HG02642 (cell line): Measurements from ENCODE around the gene KIF13A.
"Not testable (repeated sequence)": the region's sequence is repeated elsewhere in the genome, so short reads cannot be mapped to it uniquely, and the experiment has no call there.

Experiments
- ATAC-seq: cut with Tn5 transposase; IDR thresholded peaks from one replicate; pipeline ENCODE4 v1.9.1; 2021; ENCODE audit warnings: mild to moderate bottlenecking; ENCODE audit not compliant: unreplicated experiment, poor library complexity

KIF13A gene

DNA sequence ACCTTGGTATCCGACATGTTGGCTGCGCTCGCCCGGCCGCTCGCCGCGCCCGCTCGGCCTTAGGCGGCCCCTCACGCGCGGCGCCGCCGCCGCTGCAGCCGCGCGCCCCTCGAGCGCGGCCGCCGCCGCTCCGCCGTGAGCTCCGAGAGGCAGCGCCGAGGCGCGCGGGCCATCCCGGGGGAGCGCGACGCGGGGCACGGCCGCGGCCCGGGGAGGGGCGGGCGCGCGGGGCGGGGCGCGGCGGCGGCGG, at the start of gene KIF13A:
Gene KIF13A, minus strand, starts transcription at position 189 of the 250 bp plus-strand sequence. Its CDS starts 172 bp downstream, at position 17.
- ATAC-seq: no peak

DNA sequence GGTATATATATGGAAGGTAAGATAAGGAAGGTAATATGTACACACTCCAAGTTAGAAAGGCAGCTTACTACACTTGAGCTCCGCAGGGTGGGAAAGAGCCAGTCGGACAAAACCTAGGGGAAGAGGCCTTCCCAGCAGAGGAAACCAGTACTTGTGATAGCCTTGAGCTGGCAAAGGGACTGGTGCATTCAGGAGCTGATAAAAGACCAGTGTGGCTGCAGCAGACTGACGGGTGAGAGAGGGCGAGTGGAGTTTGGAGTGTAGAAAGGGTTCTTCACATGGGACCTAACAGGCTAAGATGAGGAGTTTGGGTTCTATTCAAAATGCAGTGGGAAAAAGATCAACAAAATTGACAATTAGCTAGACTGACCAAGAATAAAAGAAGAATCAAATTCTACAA, 49.3 kb upstream of the KIF13A start:
- ATAC-seq: no peak

DNA sequence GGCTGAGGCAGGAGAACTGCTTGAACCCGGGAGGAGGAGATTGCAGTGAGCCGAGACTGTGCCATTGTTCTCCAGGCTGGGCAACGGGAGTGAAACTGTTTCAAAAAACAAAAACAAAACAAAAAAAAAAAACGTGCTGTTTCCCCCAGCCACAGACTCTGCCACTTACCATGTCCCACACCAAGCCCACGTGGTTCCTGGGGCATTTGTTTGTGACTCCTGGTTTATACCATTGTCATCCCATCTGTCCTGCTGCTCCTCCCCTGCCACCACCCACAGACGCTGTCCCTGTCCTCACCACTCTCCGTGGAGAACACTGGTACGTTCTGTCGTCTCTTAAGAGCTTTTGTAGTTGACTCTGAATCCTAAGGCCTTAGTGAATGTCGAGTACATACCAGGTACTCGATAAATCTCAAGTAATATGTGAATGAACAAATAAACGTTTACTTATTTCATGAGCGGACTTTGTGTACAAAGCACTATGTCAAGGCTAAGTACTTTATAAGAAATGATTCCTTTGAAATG, 48.0 kb upstream of the KIF13A start:
- no peak for ATAC-seq

DNA sequence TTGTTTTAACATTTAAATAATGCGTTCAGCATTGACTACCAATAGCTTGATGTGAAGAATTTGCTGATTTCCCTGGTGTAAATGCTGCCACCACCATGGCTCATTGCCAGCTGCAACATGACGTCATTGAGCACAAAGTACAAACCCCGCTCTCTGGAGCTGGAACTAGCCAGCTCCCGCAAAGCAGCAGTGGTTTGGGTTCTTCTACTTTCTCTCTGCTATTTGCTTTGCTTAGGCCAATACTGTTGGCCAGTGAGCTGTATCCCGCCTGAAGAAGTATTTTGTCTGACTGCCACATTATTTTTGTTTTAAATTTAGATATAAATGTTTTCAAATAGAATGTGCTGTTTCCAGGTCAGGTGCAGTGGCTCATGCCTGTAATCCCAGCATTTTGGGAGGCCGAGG, 47.4 kb upstream of the KIF13A start:
- ATAC-seq: no peak

DNA sequence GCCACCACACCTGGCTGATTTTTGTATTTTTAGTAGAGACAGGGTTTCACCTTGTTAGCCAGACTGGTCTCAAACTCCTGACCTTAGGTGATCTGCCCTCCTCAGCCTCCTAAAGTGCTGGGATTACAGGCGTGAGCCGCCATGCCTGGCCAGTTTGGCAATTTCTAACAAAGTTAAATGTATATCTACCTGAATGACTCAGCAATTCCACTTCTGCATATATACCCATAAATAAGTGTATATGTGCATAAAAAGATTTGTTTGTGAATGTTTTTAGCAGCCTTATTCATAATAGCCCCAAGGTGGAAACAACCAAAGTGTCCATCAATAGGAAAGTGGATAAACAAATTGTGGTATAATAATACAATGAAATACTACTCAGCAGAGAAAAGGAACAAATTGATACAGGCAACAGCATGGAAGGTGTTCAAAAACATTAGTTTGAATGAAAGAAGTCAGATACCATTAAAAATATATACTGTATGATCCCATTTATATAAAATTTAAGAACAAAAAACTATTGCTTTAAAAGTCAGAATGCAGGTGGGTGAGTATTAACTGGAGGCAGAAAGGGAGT, 44.3 kb upstream of the KIF13A start:
- no peak for ATAC-seq

DNA sequence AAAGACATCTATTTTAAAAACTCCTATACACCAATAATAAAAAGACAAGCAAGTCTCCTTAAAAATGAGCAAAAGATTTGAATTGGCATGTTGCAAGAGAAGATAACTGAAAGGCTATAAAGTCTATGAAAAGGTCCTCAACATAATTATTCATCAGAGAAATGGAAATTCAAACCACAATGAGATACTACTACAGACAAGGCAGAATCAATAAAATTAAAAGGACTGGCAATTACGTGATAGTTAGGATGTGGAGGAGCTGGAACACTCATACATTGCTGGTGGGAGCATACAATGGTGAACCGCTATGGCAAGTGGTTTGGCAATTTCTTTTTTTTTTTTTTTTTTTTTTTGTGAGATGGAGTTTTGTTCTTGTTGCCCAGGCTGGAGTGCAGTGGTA, 43.8 kb upstream of the KIF13A start:
- ATAC-seq: no peak

DNA sequence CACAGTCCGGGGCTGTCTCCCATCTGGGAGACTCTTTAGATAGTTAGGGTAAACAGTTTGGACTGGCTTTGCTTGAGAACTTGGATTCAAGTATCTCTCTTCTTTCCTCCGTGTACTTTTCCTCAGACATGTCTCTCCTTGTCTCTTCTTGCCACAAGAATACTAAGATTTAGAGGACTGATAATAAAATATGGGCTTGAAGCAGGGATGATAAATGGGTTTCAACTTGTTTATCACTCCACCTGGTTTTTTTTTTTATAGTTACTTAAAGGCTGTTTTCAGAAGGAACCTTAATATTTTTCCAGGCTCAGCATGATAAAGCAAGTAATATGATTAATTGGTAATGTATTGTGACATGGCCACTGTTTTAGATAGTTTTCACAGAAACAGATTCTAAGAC, 40.9 kb upstream of the KIF13A start:
- ATAC-seq: no peak

DNA sequence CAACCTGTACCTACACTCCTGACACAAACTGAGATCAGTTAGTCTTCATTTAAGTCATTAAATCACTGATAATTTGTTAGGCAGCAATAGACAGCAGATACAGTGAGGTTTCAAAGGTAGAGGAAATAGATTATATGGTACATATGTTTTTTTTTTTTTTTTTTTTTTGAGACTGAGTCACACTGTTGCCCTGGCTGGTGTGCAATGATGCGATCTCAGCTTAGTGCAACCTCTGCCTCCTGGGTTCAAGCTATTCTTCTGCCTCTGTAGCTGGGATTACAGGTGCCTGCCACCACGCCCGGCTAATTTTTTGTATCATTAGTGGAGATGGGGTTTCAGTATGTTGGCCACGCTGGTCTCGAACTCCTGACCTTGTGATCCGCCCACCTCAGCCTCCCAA, 38.2 kb upstream of the KIF13A start:
- ATAC-seq: no peak

DNA sequence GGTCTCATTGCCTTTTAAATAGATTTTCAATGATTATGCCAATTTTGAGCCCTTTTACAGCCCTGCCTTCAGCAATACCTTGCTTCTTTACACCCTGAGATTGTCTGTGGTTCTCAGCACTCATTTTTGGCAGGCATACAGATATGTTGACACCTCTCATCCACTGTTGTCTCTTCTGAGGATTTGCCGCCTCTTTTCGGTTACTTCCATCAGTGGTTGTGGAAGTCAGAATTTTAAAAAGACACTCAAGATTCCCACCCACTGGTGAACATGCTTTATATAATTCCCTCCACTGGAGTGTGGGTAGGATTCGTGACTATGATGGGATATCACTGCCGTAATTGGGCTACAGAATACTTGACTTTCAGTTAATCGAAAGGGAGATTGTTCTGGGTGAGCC, 37.4 kb upstream of the KIF13A start:
- ATAC-seq: no peak

DNA sequence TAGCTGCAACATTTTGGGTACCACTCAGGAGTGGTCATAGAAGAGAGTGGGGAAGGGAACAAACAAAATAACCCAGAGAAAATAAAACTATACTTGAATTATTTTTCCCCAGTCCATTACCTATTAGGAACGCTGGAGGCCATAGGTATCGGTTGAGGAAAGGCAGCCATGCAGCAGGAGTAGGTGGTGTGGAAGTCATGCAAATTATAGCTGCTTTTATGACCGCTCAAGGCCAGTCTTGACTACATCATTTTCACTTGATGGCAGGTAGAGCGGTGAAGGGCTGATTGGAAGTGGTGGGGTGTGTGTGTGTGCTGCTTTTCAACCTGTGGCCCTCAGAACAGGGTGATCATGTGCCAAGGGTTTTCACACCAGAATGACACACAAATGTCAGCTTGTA, 36.5 kb upstream of the KIF13A start:
- ATAC-seq: no peak

DNA sequence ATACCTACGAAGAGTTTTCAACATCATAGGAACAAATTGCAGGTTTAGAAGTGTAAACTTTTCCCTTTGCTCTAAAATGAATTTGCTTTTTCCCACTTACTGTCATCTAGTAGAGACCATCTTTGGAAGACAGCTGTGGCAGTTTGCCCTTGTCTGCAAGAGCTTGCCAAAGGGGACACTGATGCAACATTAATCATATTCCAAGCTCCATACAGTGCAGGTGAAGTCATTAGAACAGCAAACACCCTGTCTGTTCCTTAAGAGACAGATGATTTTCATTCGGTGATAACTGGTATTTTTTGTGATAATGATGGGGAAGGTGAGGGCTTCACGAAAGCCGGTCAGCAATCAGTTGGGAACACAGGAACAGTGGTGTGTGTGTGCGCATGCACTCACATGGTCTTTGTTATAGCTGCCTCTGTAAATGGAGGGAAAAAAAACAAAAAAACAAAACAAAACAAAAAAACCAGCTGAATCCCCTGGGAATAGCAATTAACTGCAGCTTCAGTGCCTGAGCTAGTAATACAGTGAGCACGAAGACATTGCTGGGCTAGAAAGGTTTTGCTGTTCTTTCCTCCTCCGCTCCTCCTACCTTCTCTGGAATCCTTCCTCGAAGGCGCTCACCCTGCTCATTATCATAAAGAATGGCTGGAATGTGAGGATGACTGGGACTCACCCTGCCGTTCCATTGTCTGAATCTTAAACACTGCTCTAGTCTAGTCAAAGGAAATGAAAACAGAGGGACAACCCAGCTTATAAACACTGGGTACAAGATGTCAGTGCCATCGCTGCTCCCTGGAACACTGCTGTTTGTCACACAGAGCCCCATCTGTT, 35.2 kb upstream of the KIF13A start:
- ATAC-seq: no peak

DNA sequence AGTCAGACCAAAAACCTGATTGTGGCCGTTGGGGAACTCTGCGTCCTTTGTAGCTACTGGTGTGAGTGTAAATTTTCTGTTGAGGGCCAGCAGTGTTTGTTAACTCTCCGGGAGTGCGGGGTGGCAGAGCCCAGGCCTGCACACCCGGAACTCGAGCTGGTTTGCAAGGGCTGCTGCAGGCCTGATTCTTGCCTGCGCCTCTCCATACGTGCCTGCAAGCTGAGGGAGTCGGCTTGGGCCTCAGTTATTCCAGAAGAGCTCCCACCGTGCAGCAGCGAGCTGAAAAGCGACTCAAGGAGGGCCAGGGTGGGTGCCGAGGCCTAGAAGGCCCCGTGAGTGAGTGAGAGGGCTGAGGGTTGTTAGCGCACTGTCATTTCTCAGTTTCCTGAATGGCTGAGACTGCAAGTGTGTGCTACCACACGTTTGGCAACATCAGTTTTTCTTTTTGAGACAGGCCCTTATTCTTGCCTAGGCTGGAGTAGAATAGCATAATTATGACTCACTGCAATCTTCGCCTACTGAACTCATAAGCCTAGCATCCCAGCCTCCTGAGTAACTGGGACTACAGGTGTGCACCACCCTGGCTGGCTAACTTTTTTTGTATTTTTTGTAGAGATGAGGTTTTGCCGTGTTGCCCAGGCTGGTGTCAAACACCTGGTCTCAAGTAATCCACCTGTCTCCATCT, 33.9 kb upstream of the KIF13A start:
- no peak for ATAC-seq

DNA sequence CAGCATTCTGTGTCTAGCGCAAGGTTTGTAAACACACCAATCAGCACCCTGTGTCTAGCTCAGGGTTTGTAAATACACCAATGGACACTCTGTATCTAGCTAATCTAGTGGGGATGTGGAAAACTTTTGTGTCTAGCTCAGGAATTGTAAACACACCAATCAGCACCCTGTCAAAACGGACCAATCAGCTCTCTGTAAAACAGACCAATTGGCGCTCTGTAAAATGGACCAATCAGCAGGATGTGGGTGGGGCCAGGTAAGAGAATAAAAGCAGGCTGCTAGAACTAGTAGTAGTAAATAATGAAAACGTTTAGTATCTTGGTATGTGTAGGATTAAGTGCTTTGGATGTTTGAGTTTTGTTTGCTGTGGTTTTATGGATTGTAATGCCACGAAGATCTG, 33.1 kb upstream of the KIF13A start:
- ATAC-seq: not testable (repeated sequence)

DNA sequence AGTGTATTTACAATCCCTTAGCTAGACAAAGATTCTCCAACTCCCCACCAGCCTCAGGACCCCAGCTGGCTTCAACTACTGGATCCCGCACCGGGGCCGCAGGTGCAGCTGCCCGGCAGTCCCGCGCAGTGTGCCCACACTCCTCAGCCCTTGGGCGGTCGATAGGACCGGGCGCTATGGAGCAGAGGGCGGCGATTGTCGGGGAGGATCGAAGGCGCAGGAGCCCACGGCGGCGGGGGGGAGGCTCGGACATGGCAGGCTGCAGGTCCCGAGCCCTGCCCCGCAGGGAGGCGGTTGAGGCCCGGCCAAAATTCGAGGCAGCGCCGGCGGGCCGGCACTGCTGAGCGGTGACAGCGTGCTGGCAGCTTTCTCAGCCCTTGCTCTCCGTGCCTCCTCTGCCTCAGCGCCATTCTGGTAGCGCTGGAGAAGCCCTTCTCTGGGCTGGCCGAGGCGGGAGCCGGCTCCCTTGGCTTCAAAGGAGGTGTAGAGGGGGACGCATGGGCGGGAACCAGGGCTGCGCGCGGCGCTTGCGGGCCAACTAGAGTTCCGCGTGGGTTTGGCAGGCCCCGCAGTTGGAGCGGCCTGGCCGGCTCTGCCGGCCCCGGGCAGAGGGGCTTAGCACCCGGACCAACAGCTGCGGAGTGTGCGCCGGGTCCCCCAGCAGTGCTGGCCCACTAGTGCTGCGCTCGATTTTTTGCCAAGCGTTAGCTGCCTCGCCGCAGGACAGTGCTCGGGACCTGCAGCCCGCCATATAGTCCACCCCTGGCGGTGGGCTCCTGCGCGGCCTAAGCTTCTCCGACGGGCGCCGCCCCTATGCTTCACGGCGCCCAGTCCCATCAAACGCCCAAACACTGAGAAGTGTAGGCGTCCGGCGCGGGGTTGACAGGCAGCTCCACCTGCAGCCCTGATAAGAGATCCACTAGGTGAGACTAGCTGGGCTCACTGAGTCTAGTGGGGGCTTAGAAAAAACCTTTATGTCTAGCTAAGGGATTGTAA, 32.4 kb upstream of the KIF13A start:
- ATAC-seq: no peak

DNA sequence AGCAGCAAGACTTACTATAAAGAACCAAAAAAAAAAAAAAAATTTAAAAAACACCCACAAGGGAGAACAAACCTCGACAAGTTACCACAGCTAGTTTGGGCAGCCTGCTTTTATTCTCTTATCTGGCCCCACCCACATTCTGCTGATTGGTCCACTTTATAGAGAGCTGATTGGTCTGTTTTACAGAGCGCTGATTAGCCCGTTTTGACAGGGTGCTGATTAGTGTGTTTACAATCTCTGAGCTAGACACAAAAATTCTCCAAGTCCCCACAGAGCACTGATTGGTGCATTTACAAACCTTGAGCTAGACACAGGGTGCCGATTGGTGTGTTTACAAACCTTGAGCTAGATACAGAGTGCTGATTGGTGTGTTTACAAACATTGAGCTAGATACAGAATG, 31.7 kb upstream of the KIF13A start:
- ATAC-seq: not testable (repeated sequence)

DNA sequence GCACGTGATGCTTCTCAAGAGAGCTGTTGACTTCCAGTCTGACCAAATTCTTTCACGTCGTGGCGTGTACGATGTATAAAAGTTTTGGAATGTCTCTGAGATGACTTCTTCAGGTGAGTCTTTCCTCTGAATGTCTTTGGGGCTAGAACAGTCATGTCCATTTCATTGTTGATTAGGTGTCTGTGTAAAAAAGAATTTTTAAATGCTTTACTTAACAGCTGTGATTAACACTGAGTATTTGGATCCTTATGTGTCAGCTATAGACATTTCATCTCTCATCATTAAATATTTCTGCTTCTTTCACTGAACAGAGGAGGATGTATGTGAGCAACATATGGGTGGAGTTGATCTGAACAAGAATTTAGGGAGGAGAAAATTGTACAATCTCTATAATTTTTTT, 29.3 kb upstream of the KIF13A start:
- ATAC-seq: no peak

DNA sequence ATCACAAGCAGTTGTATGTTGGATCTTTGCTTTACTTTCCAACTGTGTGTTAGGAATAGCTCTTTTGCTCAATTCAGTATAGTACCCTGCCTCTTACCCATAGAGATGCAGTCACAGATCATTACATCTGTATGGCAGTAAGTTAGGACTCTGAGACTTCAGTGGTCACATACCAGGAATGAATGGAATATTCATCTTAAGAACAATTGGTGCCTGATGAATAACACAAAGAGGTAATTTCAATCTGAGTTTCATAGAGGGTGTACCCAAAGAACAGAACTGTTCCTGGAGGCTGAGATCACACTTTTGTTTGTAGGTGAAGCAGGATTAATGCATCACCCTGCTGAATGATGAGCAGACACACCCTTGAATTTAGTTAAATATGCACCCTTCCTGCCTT, 28.7 kb upstream of the KIF13A start:
- no peak for ATAC-seq

DNA sequence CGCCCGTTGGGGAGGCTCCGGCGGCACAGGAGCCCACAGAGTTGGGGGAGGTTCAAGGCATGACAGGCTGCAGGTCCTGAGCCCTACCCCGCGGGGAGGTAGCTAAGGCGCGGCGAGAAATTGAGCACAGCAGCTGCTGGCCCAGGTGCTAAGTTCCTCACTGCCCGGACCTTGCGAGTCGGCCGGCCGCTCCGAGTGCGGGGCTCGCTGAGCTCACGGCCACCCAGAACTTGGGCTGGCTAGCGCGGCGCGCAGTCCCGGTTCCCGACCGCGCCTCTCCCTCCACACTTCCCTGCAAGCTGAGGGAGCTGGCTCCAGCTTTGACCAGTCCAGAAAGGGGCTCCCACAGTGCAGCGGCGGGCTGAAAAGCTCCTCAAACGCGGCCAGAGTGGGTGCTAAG, 23.9 kb upstream of the KIF13A start:
- no peak for ATAC-seq

DNA sequence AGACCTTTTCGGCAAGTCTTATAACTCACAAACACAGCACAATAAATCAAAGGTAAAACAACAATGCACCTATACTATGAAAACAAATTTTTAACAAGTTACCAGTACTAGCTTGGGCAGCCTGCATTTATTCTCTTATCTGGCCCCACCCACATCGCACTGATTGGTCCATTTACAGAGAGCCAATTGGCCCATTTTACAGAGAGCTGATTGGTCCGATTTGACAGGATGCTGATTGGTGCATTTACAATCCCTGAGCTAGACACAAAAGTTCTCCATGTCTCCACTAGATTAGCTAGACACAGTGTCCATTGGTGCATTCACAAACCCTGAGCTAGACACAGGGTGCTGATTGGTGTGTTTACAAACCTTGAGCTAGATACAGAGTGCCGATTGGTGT, 23.1 kb upstream of the KIF13A start:
- not testable (repeated sequence) for ATAC-seq

DNA sequence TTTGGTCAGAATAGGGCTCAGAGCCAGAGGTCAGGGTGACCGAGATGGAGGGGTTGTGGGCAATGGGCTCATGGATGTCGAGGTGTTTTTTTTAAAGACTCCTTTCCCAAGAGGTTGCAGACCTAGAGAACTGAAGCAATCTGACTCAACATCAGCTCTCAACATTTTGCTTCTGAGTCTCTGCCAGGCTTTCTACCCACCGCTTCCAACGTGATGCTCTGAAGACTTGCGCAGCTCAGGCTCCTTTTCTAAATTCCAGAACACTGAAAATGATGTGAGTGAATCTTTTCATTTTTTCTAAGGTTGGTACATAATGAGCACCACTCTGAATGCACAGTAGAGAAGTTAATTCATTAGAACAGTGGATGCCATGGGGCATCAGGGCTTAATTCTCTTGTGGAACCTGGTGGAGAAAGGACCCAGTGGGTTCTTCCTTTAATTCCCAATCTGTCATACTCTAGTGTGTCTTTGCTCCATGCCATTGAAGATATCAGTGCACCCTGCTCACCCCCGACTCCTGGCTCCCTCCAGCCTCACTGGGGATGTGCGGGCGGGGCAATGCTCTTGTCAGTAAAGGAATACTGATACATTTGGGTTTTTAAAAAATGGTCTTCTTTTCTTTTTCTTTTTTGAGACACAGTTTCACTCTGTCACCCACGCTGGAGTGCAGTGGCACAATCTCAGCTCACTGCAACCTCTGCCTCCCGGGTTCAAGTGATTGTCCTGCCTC, 17.0 kb upstream of the KIF13A start:
- ATAC-seq: no peak
